ENCODE data around the gene USP17L29.
"Not testable (repeated sequence)": the region's sequence is repeated elsewhere in the genome, so short reads cannot be mapped to it uniquely, and the experiment has no call there.

Gene USP17L29

GRCh38 chr4:9353338-9353737 lies at the start of gene USP17L29:
Gene USP17L29 (plus strand): TSS chr4:9353638. CDS start chr4:9353638, 0 bp downstream.
- in situ Hi-C loops (cut with MboI; ENCODE audit: low sequenced_read_pairs) = not testable (repeated sequence)

DNA sequence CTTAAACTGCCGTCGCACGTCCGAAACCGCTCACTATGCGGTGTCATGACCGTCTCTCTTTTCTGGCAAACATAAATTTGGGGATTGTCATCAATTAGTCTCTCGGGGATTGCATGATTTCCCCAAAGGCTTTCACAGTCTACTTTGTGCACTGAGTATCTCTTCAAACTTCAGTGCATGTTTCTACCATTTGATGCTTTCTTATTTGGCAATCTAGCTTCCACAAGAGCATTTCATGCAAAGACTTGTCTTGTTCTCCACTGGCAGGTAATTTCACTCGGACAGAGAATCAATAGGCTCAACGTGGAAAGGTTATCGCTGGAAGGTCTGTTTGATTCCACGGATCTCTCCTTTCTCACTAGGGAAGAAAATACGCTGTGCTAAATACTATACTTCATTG lies 29.2 kb upstream of the USP17L29 start:
- in situ Hi-C loops (cut with MboI; ENCODE audit: low sequenced_read_pairs) = not testable (repeated sequence)

GRCh38 chr4:9324865-9325264 lies 28.6 kb upstream of the USP17L29 start, which contains the start of gene USP17L24:
Gene USP17L24 (plus strand): TSS chr4:9325165. CDS start chr4:9325165, 0 bp downstream.
- in situ Hi-C loops (cut with MboI; ENCODE audit: low sequenced_read_pairs) = not testable (repeated sequence)

DNA sequence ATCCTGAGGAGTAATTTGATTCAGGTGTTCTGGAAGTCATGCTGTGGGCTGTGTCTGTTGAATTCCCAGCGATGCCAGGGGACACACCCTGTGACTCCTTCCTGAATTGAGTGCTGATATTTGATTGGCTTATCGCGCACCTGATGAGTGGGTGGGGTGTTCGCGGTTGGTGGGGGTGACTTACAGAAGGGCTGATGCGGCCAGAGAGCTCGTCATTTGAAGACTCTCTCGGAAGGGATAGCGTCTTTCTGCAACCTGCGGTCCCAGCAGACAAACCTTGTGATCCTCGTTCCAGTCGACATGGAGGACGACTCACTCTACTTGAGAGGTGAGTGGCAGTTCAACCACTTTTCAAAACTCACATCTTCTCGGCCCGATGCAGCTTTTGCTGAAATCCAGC lies 23.8 kb upstream of the USP17L29 start, which contains the start of gene USP17L25:
TSS of gene USP17L25 (plus strand) at position 301 of the 400 bp plus-strand sequence. CDS start at position 301, 0 bp downstream.
- in situ Hi-C loops (cut with MboI; ENCODE audit: low sequenced_read_pairs) = not testable (repeated sequence)

DNA sequence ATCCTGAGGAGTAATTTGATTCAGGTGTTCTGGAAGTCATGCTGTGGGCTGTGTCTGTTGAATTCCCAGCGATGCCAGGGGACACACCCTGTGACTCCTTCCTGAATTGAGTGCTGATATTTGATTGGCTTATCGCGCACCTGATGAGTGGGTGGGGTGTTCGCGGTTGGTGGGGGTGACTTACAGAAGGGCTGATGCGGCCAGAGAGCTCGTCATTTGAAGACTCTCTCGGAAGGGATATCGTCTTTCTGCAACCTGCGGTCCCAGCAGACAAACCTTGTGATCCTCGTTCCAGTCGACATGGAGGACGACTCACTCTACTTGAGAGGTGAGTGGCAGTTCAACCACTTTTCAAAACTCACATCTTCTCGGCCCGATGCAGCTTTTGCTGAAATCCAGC lies 19.1 kb upstream of the USP17L29 start, which contains the start of gene USP17L26:
TSS of gene USP17L26 (plus strand) at position 301 of the 400 bp plus-strand sequence. CDS start at position 301, 0 bp downstream.
- in situ Hi-C loops (cut with MboI; ENCODE audit: low sequenced_read_pairs) = not testable (repeated sequence)

GRCh38 chr4:9339103-9339502 lies 14.3 kb upstream of the USP17L29 start, which contains the start of gene USP17L5:
Gene USP17L5 (plus strand): TSS chr4:9339403. CDS start chr4:9339403, 0 bp downstream.
- in situ Hi-C loops (cut with MboI; ENCODE audit: low sequenced_read_pairs) = not testable (repeated sequence)

DNA sequence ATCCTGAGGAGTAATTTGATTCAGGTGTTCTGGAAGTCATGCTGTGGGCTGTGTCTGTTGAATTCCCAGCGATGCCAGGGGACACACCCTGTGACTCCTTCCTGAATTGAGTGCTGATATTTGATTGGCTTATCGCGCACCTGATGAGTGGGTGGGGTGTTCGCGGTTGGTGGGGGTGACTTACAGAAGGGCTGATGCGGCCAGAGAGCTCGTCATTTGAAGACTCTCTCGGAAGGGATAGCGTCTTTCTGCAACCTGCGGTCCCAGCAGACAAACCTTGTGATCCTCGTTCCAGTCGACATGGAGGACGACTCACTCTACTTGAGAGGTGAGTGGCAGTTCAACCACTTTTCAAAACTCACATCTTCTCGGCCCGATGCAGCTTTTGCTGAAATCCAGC lies 9.6 kb upstream of the USP17L29 start, which contains the start of gene USP17L27:
TSS of gene USP17L27 (plus strand) at position 301 of the 400 bp plus-strand sequence. CDS start at position 301, 0 bp downstream.
- in situ Hi-C loops (cut with MboI; ENCODE audit: low sequenced_read_pairs) = not testable (repeated sequence)

- in situ Hi-C loops (cut with MboI; ENCODE audit: low sequenced_read_pairs) = not testable (repeated sequence)
These were observed 4.8 kb upstream of the USP17L29 start, which contains the start of gene USP17L28 for GRCh38 chr4:9348593-9348992. Gene USP17L28 (plus strand): TSS chr4:9348893. CDS start chr4:9348893, 0 bp downstream.

DNA sequence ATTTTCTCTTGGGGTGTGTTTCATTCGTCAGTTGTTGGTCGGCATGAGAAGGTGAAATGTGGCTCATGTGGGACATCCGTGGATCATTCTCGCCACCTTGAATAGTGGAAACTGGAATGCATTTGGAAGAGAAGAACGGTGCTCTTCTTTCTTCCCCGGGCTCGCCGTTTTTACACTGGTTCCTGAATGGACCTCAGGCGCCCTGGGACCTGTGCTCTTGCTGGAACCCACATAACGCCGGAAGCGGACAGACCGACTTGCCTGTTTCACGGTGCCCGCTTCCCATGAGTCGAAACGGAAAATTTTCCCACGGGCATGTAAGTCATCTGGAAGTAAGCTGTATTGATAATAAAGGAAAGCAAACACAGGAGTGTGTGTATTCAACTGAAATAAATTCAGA lies 2.6 kb upstream of the USP17L29 start:
- in situ Hi-C loops (cut with MboI; ENCODE audit: low sequenced_read_pairs) = not testable (repeated sequence)

GRCh38 chr4:9362829-9363228 lies 9.4 kb downstream of the USP17L29 start, which contains the start of gene USP17L30:
Gene USP17L30 (plus strand): TSS chr4:9363129. CDS start chr4:9363129, 0 bp downstream.
- in situ Hi-C loops (cut with MboI; ENCODE audit: low sequenced_read_pairs) = not testable (repeated sequence)

GRCh38 chr4:9379881-9380280 lies 26.4 kb downstream of the USP17L29 start:
- in situ Hi-C loops (cut with MboI; ENCODE audit: low sequenced_read_pairs) = not testable (repeated sequence)

GRCh38 chr4:9381012-9381534 lies 27.6 kb downstream of the USP17L29 start:
- in situ Hi-C loops (cut with MboI; ENCODE audit: low sequenced_read_pairs) = not testable (repeated sequence)

DNA sequence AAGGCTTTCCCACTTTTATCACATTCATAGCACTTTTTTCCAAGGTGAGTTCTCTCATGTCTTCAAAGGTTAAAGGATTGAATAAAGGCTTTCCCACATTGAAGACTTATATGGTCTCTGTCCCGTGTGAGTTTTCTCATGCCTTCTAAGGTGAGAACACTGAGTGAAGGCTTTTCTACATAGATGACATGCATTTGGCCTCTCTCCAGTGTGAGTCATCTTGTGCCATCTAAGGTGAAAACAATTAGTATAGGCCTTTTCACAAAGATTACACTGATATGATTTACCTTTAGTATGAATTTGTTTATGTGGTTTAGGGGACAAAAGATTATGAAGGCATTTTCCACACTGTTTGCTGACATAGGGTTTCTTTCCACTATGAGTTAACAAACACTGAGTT lies 30.7 kb downstream of the USP17L29 start:
- in situ Hi-C loops (cut with MboI; ENCODE audit: low sequenced_read_pairs) = no loop called here

- in situ Hi-C loops (cut with MboI; ENCODE audit: low sequenced_read_pairs) = not testable (repeated sequence)
These were observed 35.6 kb downstream of the USP17L29 start for GRCh38 chr4:9389001-9389400.
